ENCODE results near the gene TPM4.

- TF ChIP-seq CTCF (IDR thresholded peaks at IDR 0.05) = no peak
- no peak for TF ChIP-seq EZH2phosphoT487 (IDR thresholded peaks at IDR 0.05)
- no peak for TF ChIP-seq EZH2 (IDR thresholded peaks at IDR 0.05)
Observed at GRCh38 chr19:16127776-16128371, 51.6 kb downstream of the TPM4 start.
